T follicular helper cell (primary cell): ENCODE measurements around the gene FBXO21.
"Not testable (repeated sequence)": the region's sequence is repeated elsewhere in the genome, so short reads cannot be mapped to it uniquely, and the experiment has no call there.

Source experiments
- DNase-seq: peaks from one replicate; pipeline ENCODE4 v3.0.0-alpha.2; 2020; ENCODE audit warnings: low read depth

FBXO21 gene

DNA sequence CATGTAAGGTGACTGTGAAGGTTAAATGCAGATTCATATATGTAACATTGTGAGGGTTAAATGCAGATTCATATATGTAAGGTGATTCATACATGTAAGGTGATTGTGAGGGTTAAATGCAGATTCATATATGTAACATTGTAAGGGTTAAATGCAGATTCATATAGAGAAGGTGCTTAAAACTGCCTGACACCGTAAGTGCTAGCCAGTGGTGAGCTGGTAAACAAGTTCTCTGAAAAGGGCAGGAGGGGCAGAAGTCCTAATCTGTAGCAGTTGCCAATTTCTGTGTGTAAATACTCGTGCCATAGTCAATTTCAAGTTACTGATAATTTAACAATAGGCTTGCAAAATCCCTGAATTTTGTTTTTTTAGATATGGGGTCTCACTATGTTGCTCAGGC is 86.3 kb downstream of the FBXO21 start:
- DNase-seq, result not testable (repeated sequence)

DNA sequence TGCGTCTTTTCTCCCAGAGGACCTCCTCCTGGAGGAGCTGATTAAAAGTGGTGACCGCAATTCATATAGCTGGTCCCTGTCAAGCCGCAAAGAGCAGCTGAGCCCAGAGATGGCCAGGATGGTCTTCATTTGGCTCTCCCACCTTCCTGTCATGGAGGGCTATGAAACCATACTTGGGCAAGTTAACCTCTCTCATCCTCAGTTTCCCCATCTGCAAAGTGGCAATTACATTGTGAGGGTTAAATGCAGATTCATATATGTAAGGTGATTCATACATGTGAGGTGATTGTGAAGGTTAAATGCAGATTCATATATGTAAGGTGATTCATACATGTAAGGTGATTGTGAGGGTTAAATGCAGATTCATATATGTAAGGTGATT is 87.5 kb downstream of the FBXO21 start:
- DNase-seq, result no peak

DNA sequence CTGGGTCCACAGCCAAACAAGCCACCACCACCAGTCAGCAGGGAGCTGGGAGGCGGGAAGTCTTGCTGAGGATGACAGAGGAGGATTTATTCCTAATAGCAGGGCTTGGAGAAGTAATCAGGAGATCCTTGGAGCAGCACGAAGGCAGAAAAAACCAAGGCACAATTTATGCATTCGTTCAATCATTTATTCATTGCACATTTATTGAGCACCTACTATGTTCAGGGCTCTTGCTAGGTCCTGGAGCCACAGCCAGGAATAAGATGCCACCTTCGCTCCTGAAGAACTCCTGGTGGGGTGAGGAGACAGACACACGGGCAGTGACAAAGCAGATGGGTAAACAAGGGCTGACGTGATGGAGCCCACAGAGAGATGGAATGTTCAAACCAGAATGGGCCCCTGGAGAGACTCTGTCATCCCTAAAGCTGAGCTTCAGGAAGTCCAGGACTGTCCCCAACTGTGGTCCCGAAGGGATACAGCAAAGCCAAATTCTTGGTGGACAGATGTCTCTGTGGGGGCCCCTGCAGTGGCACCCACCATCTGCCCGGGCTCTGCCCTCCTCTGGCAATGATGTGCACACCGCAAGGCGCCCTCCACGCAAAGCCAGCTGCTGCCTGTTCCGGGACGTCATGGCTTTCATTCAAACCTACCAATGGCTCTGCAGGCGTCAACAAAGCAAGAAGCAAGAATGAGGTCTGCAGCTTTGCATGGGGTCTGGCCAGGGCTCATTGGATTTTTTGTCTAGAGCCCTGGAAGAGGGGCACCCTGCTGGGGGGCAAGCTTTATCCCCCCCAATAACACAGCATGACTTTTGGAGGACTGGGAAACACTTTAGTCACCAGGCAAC is 88.1 kb downstream of the FBXO21 start:
- DNase-seq, result no peak

DNA sequence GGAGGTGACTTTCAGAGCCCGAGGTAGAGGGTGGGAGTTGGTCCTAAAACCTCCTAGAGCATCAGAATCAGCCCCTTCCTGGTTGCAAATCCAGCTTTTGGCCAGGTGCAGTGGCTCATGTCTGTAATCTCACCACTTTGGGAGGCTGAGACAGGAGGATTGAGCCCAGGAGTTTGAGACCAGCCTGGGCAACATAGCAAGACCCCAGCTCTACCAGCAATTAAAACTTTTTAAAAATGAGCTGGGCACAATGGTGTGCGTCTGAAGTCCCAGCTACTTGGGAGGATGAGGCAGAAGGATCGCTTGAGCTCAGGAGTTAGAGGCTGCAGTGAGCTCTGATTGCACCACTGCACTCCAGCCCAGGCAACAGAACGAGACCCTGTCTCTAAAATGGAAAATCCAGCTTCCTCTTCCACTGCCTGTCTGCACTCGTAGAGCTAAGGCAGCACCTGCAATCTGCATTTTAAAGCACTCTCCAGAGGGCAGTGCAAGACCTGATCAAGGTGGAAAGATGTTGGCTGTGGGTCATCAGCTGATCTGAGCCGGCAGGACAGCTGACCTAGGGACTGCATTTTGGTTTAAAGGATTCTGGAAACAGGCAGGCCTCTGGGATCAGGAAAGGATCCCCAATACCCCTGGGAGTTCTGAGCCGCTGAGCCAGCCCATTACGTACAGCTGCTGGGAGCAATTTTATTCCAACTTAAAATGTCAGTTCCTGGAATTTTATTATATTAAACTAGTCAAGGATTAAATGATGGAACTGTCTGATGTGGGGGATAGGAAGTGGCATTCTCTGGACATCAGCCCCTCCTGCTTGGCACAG is 89.2 kb downstream of the FBXO21 start:
- no peak for DNase-seq

DNA sequence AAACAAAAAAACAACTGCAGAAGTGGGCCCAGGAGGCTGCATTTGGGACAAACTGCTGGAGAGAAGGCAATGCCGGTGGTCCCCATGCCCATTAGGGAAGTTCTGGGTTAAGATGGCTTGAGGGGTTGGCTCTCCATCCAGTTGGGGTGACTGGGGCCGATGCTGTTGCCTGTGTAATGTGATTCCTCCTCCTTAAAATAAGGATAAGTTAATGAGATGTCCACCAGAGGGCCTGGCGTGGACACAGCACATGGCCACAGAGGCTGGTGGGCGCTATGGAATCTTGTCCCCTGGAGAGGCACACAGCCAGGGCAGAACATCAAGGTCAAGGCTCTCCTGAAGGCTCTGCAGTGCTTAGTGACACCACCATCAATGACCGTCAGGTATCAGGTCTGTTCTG is 90.0 kb downstream of the FBXO21 start:
- no peak for DNase-seq

DNA sequence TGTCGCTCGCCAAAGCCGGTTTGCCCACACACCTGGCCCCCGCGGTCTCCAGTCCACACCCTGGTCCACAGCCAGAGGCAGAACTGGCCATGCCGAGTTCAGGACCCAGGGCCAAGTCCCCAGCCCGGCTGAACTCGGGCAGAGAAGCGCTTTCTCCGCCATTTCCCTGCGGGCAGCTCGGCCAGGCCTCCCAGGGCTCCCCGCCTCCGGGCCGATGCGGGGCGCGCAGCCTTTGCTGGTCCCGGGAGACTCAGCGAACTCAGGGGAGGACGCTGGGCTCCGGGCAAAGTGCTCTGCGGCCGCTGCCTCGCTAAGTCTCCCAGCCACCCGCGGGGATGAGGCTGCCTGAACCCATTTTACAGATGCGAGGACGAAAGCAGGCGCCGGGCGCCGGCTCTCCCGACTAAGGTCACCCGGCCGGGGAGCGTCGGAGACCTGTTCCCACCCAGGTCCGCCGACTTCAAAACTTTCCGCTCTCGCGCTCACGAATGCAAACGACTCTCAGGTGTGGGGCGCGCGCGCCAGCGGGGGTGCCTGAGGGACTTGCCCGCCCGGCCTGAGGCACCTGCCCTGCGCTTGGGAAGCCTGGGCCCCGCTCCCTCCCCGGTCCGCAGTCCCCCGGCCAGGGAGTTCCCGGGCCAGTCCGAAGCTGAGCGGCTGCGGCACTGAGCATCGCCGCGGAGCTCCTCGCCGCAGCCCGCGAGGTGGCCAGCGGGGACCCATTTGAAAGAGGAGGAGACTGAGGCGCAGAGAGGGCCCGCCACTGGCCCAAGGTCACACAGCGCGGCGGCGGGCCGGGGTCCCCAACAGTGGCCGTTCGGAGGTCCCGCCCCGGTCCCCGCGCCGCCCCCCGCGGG is 91.7 kb downstream of the FBXO21 start:
- DNase-seq, result no peak

DNA sequence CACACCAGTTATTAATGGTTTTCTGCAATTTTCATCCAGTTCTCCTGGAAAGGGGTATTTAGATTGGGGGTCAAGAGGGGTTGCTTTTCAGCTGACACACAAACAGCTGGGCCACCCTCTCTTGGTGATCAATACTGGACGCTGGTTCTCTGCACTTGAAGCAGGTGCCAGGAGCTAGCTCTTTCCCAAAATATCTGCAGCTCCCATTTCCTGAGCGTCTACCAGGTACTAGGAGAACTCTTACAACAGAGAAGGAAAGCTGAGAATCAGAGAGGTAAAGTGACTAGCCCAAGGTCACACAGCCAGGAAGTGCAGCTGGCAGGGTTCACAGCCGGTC is 92.3 kb downstream of the FBXO21 start:
- no peak for DNase-seq

DNA sequence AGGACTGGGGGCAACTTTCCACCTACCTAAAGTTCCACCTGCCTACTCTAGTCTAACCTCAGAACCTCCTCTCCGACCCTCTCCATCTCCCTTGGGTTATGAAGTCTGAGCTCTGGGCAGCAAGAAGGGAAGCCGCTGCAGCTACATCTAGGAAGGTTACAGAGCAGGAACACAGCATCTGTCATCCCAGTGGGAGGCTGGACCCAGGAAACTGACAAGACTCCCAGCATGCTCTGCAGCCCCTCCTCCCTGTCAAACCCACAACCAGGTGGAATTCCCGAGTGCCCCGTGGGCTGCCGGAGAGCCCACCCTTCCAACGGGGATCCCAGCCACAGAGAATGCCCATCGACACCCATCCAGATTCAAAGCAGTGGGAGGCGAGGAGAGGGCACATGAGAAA is 93.1 kb downstream of the FBXO21 start:
- DNase-seq, result no peak

DNA sequence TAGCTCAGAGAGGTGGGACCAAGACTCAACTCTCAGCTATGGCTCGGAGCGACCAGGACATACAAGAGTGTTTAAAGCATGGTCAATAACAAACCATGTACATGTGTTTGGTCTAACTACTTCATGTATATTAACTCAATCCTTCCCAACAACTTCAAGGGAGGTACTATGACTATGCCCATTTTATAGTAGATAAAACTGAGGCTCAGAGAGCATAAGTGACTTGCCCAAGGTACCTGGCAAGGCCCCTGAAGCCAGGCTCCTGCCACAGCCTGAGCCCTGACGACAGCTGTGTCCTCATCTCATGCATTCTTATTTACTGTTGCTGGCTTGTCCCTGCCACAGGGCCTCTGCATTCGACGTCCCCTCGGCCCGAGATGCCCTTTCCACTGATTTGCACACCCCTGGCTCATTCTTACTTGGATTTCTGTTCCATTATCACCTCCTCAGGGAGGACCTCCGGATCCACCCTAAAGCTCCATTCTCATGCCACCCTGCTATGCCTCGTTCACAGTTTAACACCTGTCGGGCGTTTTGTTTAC is 93.7 kb downstream of the FBXO21 start:
- no peak for DNase-seq

DNA sequence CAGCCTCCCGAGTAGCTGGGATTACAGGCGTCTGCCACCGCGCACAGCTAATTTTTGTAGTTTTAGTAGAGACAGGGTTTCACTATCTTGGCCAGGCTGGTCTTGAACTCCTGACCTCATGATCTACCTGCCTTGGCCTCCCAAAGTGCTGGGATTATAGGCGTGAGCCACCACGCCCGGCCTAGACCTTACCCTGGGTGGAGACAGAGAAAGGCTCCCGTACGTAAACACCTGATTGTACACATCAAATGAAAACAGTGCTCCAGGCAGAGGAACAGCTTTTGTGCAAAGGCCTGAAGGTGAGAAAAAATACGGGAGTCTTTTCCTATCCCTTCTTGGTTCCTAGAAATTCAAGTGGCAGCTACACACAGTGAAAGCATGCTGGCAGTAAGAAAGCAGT is 95.1 kb downstream of the FBXO21 start:
- DNase-seq, result not testable (repeated sequence)

DNA sequence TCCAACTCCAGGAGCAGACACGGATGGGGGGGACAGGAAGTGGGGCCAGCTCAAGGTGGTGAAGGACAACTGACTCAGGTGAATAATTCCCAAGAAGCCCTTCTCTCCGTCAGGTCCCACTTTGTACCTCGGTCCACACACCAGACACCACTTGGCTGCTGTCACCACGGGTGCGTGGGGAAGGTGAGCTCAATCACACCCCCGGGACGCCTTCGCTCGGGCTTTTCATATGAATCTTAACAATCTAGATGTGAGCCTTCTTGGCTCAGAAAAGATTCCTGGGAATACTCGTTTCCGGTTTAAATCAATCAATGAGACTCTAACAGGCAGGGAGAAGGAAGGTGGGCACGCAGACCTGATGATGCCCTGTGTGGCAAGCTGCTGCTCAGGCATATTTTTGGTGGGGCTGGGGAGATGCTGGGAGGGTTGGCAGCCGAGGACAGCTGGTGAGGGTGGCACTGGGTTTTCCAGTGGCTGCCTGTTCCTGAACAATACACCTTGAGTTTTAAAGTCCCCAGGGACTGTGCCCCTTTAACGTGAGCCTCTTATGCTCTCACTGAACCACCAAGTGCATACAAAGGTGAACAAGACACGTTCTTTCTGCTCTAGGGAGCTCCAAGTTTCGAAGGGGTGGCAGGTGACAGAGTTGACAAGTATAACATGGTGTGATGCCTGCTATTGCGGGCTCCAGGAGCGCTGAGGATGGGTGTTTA is 96.2 kb downstream of the FBXO21 start:
- DNase-seq, result no peak

DNA sequence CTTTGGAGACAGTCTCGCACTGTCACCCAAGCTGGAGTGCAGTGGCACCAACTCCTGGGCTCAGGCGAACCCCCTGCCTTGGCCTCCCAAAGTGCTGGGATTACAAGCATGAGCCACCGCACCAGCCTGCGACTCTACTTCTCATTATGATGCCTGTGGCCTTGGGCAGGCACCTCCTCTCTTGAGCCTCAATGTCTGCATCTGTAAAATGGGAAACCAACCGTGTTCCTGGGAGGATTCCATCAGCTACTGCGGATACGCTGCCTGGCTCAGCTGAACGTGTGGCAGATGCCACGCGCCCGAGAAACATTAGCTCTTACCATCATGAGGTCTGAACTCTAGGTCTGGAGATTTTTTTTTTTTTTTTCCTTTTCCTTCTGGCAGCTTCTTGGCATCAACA is 96.8 kb downstream of the FBXO21 start:
- DNase-seq, result no peak

DNA sequence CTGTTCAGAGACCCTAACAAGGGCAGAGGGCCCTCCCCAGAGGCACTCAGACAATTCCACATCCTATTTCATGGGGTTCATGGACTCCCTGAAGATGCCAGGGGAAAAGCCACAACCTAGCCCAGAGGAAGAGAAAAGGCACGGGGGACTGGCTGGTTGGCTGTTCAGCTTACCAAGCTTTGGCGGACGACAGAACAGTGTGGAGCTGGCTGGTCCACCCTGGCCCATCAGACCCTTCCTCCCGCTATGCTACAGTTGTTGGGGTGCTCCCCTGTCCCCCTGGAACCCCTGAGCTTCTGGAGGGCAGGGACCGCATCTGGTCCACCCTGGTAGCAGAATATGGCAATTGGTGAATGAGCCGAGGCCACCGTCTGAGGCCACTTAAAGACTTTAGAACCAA is 97.4 kb downstream of the FBXO21 start:
- no peak for DNase-seq

DNA sequence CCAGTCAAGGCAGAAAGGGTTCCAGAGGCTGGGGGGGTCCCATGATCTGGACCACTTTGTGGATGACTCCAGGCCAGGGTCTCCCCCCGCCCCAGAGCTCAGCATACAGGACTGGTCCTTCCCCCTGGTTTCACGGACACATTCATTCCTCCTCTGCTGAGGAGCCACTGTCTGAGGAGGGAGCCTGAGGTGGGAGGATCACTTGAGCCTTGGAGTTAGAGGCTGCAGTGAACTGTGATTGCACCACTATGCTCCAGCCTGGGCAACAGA is 97.8 kb downstream of the FBXO21 start:
- DNase-seq, result no peak
